ENCODE results near the gene SSBP3.

- TF ChIP-seq, protein P1, sequence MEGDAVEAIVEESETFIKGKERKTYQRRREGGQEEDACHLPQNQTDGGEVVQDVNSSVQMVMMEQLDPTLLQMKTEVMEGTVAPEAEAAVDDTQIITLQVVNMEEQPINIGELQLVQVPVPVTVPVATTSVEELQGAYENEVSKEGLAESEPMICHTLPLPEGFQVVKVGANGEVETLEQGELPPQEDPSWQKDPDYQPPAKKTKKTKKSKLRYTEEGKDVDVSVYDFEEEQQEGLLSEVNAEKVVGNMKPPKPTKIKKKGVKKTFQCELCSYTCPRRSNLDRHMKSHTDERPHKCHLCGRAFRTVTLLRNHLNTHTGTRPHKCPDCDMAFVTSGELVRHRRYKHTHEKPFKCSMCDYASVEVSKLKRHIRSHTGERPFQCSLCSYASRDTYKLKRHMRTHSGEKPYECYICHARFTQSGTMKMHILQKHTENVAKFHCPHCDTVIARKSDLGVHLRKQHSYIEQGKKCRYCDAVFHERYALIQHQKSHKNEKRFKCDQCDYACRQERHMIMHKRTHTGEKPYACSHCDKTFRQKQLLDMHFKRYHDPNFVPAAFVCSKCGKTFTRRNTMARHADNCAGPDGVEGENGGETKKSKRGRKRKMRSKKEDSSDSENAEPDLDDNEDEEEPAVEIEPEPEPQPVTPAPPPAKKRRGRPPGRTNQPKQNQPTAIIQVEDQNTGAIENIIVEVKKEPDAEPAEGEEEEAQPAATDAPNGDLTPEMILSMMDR (IDR thresholded peaks at IDR 0.05; ENCODE audit: borderline replicate concordance, extremely low read depth, low read length, poor library complexity, severe bottlenecking): no peak
- no peak for TF ChIP-seq EZH2 (IDR thresholded peaks at IDR 0.05; ENCODE audit: borderline replicate concordance, low read depth, low read length, severe bottlenecking)
Observed at GRCh38 chr1:54278941-54279422, 127.2 kb downstream of the SSBP3 start.

All from DND-41 (cell line).